ENCODE data around the gene PCA3.

Gene PCA3

DNA sequence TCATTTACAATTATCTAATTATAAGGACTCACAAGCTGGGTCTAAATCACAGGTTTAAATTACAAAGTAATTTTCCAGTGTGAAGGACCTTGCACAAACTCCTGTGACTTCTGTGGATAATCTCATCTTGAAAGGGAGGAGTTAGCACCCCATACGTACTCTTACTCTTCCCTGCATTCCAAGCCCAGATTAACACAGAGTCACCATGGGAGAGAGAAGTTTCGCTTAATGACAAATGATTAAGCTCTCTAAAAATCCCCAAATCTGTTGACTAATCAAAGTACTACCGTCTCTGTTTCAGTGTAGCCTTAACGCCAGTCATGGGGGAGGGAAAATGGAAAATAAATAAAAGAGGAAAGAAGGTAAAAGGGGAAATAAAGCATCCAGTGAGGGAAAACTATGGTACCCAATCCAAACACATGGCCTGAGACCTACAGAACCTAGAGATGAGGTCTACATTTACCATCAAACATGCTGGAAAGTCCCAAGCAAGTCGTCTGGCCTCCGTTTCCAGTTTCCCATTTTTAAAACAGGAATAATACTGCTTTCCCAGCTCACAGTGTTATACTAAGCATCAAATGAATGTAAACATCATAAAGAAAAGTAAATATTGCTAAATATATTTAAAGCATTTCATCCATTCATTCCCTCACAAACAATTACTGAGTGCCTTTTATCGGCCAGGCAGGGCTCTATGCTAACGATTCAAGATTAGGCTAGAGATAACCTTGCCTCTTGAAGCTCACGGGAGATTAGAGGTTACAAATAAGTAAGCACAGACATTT is 63.2 kb downstream of the PCA3 start:
- Histone ChIP-seq H3K27ac (no peak overlapping the region), H3K9ac (no peak overlapping the region), H3K27me3 (ENCODE audit: insufficient read depth, low read depth) (no peaks in the 10 kb centered on the region), H4K20me1 (ENCODE audit: insufficient read depth) (no peaks in the 10 kb centered on the region), H3K4me3 (IDR thresholded peaks at IDR 0.05; ENCODE audit: insufficient read depth, low read depth, low read length) (no peak overlapping the region), H3K36me3 (ENCODE audit: insufficient read depth) (no peaks in the 10 kb centered on the region), H2AFZ (ENCODE audit: low read depth) (no peak overlapping the region), H3K4me1 (ENCODE audit: low read depth, poor library complexity, severe bottlenecking) (no peaks in the 10 kb centered on the region), H3K79me2 (ENCODE audit: insufficient read depth, low read depth) (no peaks in the 10 kb centered on the region), H3K4me2 (no peak overlapping the region)
- TF ChIP-seq, protein P1, sequence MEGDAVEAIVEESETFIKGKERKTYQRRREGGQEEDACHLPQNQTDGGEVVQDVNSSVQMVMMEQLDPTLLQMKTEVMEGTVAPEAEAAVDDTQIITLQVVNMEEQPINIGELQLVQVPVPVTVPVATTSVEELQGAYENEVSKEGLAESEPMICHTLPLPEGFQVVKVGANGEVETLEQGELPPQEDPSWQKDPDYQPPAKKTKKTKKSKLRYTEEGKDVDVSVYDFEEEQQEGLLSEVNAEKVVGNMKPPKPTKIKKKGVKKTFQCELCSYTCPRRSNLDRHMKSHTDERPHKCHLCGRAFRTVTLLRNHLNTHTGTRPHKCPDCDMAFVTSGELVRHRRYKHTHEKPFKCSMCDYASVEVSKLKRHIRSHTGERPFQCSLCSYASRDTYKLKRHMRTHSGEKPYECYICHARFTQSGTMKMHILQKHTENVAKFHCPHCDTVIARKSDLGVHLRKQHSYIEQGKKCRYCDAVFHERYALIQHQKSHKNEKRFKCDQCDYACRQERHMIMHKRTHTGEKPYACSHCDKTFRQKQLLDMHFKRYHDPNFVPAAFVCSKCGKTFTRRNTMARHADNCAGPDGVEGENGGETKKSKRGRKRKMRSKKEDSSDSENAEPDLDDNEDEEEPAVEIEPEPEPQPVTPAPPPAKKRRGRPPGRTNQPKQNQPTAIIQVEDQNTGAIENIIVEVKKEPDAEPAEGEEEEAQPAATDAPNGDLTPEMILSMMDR (conservative IDR thresholded peaks at IDR 0.05; ENCODE audit: low read depth, low read length): no peak

DNA sequence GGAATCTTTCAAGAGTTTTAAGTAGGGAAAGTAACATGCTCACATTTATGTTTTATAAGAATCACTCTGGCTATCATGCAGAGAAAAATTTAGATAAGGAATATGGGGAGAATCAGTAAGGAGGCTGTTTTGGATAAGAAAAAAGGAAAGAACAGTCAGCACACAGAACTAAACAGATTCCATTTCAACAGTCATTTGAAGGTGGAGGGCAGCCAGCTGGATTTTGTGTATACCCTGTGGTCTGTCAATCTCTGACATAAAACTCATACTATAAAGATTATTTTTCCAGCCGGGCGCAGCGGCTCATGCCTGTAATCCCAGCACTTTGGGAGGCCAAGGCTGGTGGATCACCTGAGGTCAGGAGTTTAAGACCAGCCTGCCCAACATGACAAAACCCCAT is 64.2 kb downstream of the PCA3 start:
- H4K20me1 ChIP-seq (ENCODE audit: insufficient read depth): no peaks in the 10 kb centered on the region
- no peak overlapping the region for H2AFZ ChIP-seq (ENCODE audit: low read depth)
- no peaks in the 10 kb centered on the region for H3K4me1 ChIP-seq (ENCODE audit: low read depth, poor library complexity, severe bottlenecking)
- TF ChIP-seq, protein P1 (conservative IDR thresholded peaks at IDR 0.05; ENCODE audit: low read depth, low read length): no peak
- H3K27ac ChIP-seq: no peak overlapping the region
- H3K79me2 ChIP-seq (ENCODE audit: insufficient read depth, low read depth): no peaks in the 10 kb centered on the region
- no peak overlapping the region for H3K9ac ChIP-seq
- no peaks in the 10 kb centered on the region for H3K27me3 ChIP-seq (ENCODE audit: insufficient read depth, low read depth)
- H3K4me2 ChIP-seq: no peak overlapping the region
- H3K36me3 ChIP-seq (ENCODE audit: insufficient read depth): no peaks in the 10 kb centered on the region
- H3K4me3 ChIP-seq (IDR thresholded peaks at IDR 0.05; ENCODE audit: insufficient read depth, low read depth, low read length): no peak overlapping the region

DNA sequence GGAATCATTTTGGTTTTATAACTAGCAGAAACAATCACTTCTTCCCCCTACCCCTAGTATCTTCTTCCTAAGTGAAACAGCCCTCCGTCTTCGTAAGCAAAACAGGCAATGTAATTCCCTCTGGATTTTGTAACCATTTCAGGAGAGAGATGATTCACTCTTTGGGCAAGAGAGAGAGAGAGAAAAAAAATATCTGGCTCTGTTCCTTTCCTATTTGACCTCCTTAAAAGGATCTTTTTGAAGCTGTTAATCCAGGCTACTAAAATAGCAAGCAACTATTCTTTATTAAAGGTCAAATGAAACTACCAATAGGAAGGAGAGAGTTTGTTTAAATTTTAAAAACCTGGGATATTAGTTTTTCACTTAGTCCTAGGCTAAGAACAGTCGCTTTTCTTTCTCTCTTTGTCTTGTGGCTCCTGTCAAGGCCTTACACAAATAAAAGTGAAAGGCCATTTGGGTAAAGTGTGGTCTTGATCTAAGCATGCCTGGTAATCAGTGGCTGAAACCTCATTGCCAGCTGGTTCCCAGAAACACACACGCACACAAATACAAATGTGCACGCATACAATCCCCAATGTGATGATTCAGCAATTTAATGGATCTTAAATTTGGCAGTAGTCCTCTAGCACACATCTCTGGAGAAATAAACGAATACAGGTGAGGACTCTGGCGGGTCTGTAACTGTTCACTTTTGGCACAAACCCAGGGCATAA is 71.5 kb downstream of the PCA3 start:
- H3K4me1 ChIP-seq (ENCODE audit: low read depth, poor library complexity, severe bottlenecking): peaks cover 8% of the 10 kb centered on the region
- no peaks in the 10 kb centered on the region for H3K36me3 ChIP-seq (ENCODE audit: insufficient read depth)
- no peak overlapping the region for H3K9ac ChIP-seq
- no peak overlapping the region for H2AFZ ChIP-seq (ENCODE audit: low read depth)
- no peaks in the 10 kb centered on the region for H3K27me3 ChIP-seq (ENCODE audit: insufficient read depth, low read depth)
- H3K79me2 ChIP-seq (ENCODE audit: insufficient read depth, low read depth): no peaks in the 10 kb centered on the region
- H3K4me3 ChIP-seq (IDR thresholded peaks at IDR 0.05; ENCODE audit: insufficient read depth, low read depth, low read length): no peak overlapping the region
- TF ChIP-seq, protein P1 (conservative IDR thresholded peaks at IDR 0.05; ENCODE audit: low read depth, low read length): no peak
- no peak overlapping the region for H3K27ac ChIP-seq
- no peaks in the 10 kb centered on the region for H4K20me1 ChIP-seq (ENCODE audit: insufficient read depth)
- H3K4me2 ChIP-seq: peak overlapping the region; percentile 13; the same call in 1 of the 2 replicates

All from KMS-11 (cell line).